ENCODE data around the gene RNF111.
"Not testable (repeated sequence)": the region's sequence is repeated elsewhere in the genome, so short reads cannot be mapped to it uniquely, and the experiment has no call there.

The RNF111 gene

GRCh38 chr15:59140422-59141226 lies 153.2 kb downstream of the RNF111 start:
- no peak for DNase-seq

GRCh38 chr15:59143281-59143680 lies 155.8 kb downstream of the RNF111 start:
- no peak for DNase-seq

- not testable (repeated sequence) for DNase-seq
These were observed 157.1 kb downstream of the RNF111 start for GRCh38 chr15:59144594-59144993.

Measured in CD4-positive, alpha-beta T cell treated with Interferon alpha-2 for 1 hour (primary cell).